SH-SY5Y (cell line): Measurements from ENCODE around the gene S100A1.

ENCODE experiments used
- GATA2 ChIP-seq: IDR thresholded peaks from 2 replicates; pipeline ENCODE4 v1.6.1; 2011; ENCODE audit warnings: mild to moderate bottlenecking, low read depth, low read length
- GATA3 ChIP-seq: IDR thresholded peaks from 2 replicates; pipeline ENCODE4 v1.6.1; 2011; ENCODE audit warnings: low read depth, mild to moderate bottlenecking, low read length, moderate library complexity

DNA sequence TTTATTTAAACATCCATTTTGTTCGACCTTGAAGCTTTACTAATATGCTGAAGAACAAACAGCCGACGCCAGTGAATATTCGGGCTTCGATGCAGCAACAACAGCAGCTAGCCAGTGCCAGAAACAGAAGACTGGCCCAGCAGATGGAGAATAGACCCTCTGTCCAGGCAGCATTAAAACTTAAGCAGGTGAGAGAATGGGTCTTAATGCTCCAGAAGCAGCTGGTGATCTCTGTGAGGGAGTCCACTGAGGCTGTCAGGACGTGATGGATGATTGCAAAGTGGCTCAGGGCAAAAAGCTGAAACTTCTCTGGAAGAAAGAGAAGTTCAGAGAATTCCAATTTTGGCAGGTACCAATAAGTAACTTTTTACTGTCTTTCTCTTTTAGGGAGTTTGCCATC, 10.0 kb downstream of the S100A1 start:
- TF ChIP-seq GATA2 (no peak), GATA3 (no peak)
